RWPE2 (cell line): Measurements from ENCODE around the gene JAZF1.

Source experiments
- ATAC-seq: fragments of 200-7000 bp; cut with Tn5 transposase; 3 replicates; pipeline ENCODE4 v1.9.1; 2021; ENCODE audit warnings: low read depth
- DNase-seq: peaks from one replicate; pipeline ENCODE4 v3.0.0-alpha.2; 2020; ENCODE audit warnings: low spot score
- H3K27ac ChIP-seq: fragments of 450-650 bp; 2 replicates; pipeline ENCODE4 v1.5.1; 2017; ENCODE audit warnings: mild to moderate bottlenecking; ENCODE audit not compliant: poor library complexity, severe bottlenecking
- H3K27me3 ChIP-seq: fragments of 250-450 bp; sonication (Bioruptor Pico); 2 replicates; pipeline ENCODE4 v1.5.1; 2021; ENCODE audit warnings: mild to moderate bottlenecking, moderate library complexity; ENCODE audit not compliant: insufficient read depth, poor library complexity, severe bottlenecking
- H3K36me3 ChIP-seq: fragments of 250-450 bp; sonication (Bioruptor Pico); 2 replicates; pipeline ENCODE4 v1.5.1; 2020; ENCODE audit warnings: low read depth, mild to moderate bottlenecking, moderate library complexity
- H3K4me1 ChIP-seq: fragments of 250-450 bp; sonication (Bioruptor Pico); 2 replicates; pipeline ENCODE4 v1.5.1; 2021; ENCODE audit warnings: mild to moderate bottlenecking, moderate library complexity; ENCODE audit not compliant: insufficient read depth, poor library complexity, severe bottlenecking
- H3K4me3 ChIP-seq: fragments of 250-450 bp; sonication (Bioruptor Pico); 2 replicates; pipeline ENCODE4 v1.5.1; 2021; ENCODE audit warnings: mild to moderate bottlenecking, moderate library complexity; ENCODE audit not compliant: severe bottlenecking
- H3K9me3 ChIP-seq: fragments of 250-450 bp; sonication (Bioruptor Pico); 2 replicates; pipeline ENCODE4 v1.5.1; 2021; ENCODE audit warnings: mild to moderate bottlenecking, moderate library complexity; ENCODE audit not compliant: severe bottlenecking
- CTCF ChIP-seq: fragments of 450-650 bp; IDR thresholded peaks from one replicate; pipeline ENCODE4 v1.5.1; 2017; ENCODE audit warnings: mild to moderate bottlenecking, moderate library complexity; ENCODE audit not compliant: poor library complexity, severe bottlenecking

JAZF1 gene

GRCh38 chr7:27965650-27966049, 214.9 kb downstream of the JAZF1 start:
- ATAC-seq: no peak
- Histone ChIP-seq H3K36me3 (no peaks in the 10 kb centered on the region), H3K4me3 (no peak overlapping the region), H3K27ac (no peak overlapping the region), H3K9me3 (no peaks in the 10 kb centered on the region), H3K27me3 (no peaks in the 10 kb centered on the region), H3K4me1 (no peaks in the 10 kb centered on the region)
- TF ChIP-seq CTCF: no peak
- no peak for DNase-seq

GRCh38 chr7:27964820-27965219, 215.8 kb downstream of the JAZF1 start:
- Histone ChIP-seq H3K4me3 (no peak overlapping the region), H3K4me1 (no peaks in the 10 kb centered on the region), H3K27me3 (no peaks in the 10 kb centered on the region), H3K27ac (no peak overlapping the region), H3K9me3 (no peaks in the 10 kb centered on the region), H3K36me3 (no peaks in the 10 kb centered on the region)
- no peak for ATAC-seq
- TF ChIP-seq CTCF: no peak
- no peak for DNase-seq

GRCh38 chr7:27963056-27963455, 217.5 kb downstream of the JAZF1 start:
- no peaks in the 10 kb centered on the region for H3K4me1 ChIP-seq
- H3K9me3 ChIP-seq: no peaks in the 10 kb centered on the region
- no peak overlapping the region for H3K27ac ChIP-seq
- DNase-seq (no peak), ATAC-seq (no peak)
- no peaks in the 10 kb centered on the region for H3K36me3 ChIP-seq
- no peaks in the 10 kb centered on the region for H3K27me3 ChIP-seq
- no peak for TF ChIP-seq CTCF
- H3K4me3 ChIP-seq: no peak overlapping the region

- H3K27me3 ChIP-seq: no peaks in the 10 kb centered on the region
- no peak for TF ChIP-seq CTCF
These were observed 218.3 kb downstream of the JAZF1 start for GRCh38 chr7:27962273-27962672.

GRCh38 chr7:27961255-27961654, 219.3 kb downstream of the JAZF1 start:
- H3K9me3 ChIP-seq: no peaks in the 10 kb centered on the region
- no peaks in the 10 kb centered on the region for H3K36me3 ChIP-seq
- no peaks in the 10 kb centered on the region for H3K4me1 ChIP-seq
- peak; percentile 44; the same call in 1 of the 3 replicates for ATAC-seq
- TF ChIP-seq CTCF: no peak
- no peak overlapping the region for H3K4me3 ChIP-seq
- H3K27ac ChIP-seq: no peak overlapping the region
- H3K27me3 ChIP-seq: no peaks in the 10 kb centered on the region
- no peak for DNase-seq

More at GRCh38 chr7:27962273-27962672, 218.3 kb downstream of the JAZF1 start:
- H3K4me3 ChIP-seq: no peak overlapping the region
- no peaks in the 10 kb centered on the region for H3K4me1 ChIP-seq
- no peak for ATAC-seq
- H3K36me3 ChIP-seq: no peaks in the 10 kb centered on the region
- DNase-seq: no peak
- H3K9me3 ChIP-seq: no peaks in the 10 kb centered on the region
- H3K27ac ChIP-seq: no peak overlapping the region
